NOMO-1 (cell line): Measurements from ENCODE around the gene SPRR4.

Experiments used
- DNase-seq, 2 experiments: peaks; one replicate each; lab custom pipeline; 2025; ENCODE audit not compliant: unreplicated experiment in 2 of 2; lab: John Stamatoyannopoulos, UW

SPRR4 gene

GRCh38 chr1:152964536-152964935 is 5.9 kb upstream of the SPRR4 start:
- no peak for DNase-seq

DNA sequence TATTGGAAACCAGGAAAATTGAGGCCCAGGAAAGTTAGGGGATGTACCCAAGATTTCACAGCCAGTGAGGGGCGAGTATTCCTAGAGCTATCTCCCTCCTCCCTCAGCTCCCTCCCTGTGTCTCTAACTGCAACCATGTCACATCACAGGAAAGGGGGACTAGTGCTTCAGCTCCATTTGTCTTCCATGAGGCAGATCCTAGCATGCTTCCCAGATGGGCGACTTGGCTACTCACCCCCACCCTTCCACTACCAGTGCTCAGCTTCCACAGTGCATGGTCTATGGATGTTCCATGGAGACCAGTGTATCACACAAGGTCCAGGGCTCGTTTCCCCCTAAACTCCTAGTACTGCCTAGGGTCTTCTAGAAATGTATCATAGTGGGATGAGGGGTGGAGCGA is 4.6 kb upstream of the SPRR4 start:
- no peak for DNase-seq

- DNase-seq = no peak
Measured at GRCh38 chr1:152967201-152967600, 3.2 kb upstream of the SPRR4 start.

DNA sequence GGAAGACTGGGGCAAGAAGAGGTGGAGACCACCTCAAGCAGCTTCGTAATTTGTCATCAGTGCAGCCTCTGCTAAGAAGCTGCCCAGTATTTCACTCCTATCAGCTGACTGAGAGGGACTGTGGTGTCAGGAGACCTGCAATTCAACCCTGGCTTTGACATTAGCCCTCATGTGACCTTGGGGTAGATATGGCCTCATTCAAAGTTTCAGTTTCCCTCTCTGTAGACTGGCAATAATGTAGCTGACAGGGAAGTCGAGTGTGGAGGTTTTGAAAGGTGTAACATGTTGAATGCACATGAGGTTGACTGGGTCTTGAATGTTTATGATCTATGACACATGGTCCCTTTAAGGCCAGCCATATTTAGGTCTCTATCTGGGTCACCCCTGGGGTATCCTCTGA is 2.2 kb upstream of the SPRR4 start:
- peak; percentile 1 to 29 for DNase-seq

DNA sequence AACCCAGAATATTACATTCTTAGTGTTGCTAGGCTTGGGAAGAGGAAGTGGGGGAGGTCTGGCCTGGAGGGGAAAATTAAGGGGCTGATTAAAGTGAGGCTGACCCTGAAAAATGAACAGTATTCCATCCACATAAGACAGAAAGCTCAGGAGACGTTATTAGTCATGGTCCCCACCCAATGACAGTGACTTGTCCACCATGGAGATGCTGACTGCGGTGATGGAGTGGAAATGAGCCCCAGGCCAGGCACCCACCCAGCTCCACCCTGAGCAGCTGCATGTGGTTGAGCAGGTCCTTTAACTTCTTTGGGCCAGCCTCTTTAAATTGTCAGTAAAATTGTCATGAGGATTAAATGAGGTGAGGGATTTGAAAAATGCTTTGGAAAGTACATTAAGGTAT is 1.4 kb upstream of the SPRR4 start:
- DNase-seq = no peak

GRCh38 chr1:152972196-152972886 is 1.9 kb downstream of the SPRR4 start:
- no peak for DNase-seq

DNA sequence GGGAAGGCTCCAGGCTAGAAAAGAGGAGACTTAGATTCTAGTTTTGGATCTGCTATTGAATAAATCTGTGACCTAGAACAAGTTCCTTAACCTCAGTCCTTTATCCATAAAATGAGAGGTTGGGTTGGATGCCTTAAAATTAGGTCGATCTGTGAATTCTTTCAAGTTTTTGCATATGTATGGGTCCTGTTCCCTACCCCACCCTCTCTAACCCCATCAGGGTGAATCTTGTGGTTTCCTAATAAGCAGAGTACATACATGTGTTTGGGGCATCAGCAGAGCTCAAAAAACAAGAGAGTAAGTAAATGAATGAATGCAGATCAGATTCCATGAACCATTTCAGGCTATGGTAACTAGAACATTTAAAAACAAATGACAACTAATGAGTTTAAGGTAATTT is 6.2 kb downstream of the SPRR4 start:
- DNase-seq = no peak

- DNase-seq = no peak
Measured at GRCh38 chr1:152977614-152978013, 7.2 kb downstream of the SPRR4 start.

- DNase-seq = no peak
Measured at GRCh38 chr1:152980676-152981075, 10.2 kb downstream of the SPRR4 start.

GRCh38 chr1:152981146-152981871 is 10.9 kb downstream of the SPRR4 start:
- no peak for DNase-seq

GRCh38 chr1:152982076-152982475 is 11.6 kb downstream of the SPRR4 start:
- DNase-seq = no peak

DNA sequence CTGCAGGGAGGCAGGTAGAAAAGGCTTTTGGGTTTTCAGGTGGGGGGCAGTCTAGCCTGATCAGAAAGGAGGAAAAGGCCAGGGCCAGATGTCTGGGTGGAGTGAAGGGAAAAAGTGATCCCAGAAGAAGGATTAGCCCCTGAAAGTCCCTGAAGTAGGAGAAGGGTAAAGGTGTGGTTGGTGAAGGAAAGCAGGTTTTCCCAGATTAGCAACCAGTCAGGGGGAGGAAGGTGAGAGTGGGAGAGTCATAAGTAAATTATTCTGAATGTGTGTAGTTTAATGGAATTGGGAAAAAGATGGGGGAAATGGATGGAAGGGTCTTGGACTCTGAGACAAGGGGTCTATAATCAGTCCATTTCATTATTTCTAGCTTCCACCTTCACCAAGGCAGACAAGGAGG is 12.8 kb downstream of the SPRR4 start:
- no peak for DNase-seq

GRCh38 chr1:152983743-152984142 is 13.3 kb downstream of the SPRR4 start, which contains the start of gene SPRR1A:
Gene SPRR1A (plus strand): TSS chr1:152984081. CDS start chr1:152985231, 1,150 bp downstream.
- no peak for DNase-seq

GRCh38 chr1:152986578-152986977 is 16.1 kb downstream of the SPRR4 start:
- no peak for DNase-seq

DNA sequence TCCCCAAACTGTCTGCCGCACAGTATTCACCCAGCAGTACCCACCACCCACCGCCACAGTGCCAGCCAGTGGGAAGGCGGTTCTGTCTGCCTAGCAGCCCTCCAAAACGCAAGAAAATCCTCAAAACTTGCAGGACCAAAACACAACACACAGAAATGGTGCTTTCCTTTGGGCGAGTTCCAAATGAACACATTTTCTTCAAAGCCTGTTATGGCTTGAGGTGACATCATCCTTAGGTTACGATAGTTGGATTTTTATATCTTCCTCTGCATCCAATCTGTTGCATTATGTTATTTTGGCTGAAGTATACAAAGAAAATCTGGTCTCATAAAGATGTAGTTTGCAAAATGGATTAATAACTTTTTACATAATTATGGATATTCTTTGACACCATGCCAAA is 22.7 kb downstream of the SPRR4 start:
- no peak for DNase-seq

DNA sequence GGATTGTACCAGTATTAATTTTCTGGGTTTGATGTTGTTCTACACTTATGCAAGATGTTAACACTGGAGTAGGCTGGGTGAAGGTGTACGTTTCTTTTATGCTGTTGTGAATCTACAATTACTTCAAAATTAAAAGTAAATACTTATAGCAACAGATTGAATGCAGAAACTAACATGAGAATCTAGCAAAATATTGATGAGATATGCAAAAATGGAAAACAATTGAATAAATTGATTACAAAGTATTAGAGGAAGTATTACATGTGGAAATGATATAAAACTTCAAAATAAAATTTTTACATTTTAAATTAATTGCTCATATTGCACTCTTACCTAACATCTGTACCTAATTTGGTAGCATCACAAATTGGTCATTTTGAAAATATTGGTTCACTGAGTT is 25.4 kb downstream of the SPRR4 start:
- no peak for DNase-seq

DNA sequence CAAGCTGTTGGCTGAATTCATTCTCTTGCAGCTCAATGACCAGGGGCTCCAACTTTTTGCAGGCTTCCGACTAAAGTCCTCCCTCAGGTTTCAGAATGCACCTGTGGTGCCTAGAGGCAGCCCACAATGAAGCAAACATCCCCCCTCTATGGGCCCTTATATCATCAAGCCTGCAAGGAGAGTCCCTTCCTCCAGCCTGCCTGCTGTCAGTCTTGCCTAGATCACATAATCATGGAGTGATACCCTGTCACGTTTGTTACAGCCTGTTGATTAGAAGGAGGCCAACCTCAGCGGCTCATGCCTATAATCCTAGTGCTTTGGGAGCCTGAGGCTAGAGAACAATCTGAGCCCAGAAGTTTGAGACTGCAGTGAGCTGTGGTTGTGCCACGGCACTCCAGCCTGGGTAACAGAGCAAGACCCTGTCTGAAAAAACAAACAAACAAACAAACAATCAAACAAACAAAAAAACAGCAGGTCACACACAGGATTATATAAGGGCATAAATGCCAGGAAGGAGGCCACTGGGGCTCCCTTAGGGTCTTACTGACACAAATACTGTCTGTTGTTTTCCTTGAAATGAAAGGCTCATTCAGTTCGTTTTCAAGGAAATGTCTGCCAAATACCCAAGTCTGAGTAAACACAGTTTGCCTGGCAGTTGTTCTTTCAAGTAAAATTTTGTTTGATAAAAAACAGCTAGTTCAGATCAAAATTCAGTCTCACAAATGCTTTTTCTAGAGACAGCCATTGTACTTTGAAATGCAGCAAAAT is 26.4 kb downstream of the SPRR4 start:
- no peak for DNase-seq

DNA sequence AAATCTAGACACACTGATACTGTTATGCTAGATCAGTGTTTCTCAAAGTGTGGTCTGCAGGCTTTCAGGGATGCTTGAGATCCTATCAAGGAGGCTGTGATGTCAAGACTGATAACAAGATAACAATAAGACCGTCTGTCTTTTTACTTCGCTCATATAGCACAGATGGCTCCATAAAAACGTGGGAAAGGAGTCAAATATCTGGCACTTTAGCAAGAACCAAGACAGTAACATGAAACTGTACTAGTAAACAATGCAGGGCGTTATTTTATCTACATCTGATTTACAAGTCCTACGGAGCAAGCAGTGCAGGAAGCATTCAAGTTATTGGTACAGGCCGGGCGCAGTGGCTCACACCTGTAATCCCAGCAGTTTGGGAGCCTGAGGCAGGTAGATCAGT is 27.5 kb downstream of the SPRR4 start:
- DNase-seq = no peak

- DNase-seq = no peak
Measured at GRCh38 chr1:152998476-152998875, 28.0 kb downstream of the SPRR4 start.

DNA sequence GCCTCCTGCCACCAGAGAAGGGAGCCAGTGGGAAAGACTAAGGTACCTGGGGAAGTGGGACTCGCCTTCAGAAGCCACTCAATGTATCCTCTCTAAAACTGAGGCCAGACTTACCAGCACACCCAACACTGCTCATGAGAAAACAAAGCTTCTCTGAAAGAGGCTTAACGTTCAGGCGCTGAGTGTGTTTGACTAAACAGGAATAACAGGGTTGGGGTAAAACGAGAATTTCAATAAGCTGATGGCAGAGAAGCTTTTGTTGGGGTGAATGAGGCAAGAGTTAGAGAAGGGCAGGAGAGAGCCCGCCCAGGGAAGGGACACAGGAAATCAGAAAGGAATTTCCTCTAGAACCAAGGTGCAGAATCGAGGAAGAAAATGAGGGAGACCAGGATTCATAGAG is 29.4 kb downstream of the SPRR4 start:
- DNase-seq = no peak

DNA sequence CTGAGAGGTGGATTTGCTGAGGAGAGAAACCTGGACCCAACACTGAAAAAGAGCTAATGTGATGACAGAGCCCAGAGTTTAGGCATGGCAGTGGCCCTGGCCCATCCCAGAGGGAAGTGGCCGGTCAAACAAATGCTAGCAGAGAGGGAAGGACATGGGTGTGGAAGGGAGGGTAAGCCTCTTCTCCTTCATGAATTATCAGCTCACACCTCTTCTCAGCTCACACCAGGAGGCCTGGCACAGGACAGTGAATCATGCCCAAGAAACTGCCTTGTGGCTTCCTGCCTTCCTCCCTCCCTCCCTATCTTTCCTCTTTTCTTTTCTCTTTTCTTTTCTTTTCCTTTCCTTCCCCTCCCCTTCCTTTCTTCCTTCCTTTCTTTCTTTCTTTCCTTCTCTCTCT is 29.8 kb downstream of the SPRR4 start:
- no peak for DNase-seq

GRCh38 chr1:153001382-153001781 is 30.9 kb downstream of the SPRR4 start, which contains the start of gene SPRR3:
Gene SPRR3 (plus strand): TSS chr1:153001749. CDS start chr1:153003021, 1,272 bp downstream.
- no peak for DNase-seq
